WERI-Rb-1 (cell line): ENCODE measurements around the gene RASL12.
A peak's percentile ranks its signal among the peaks of the same experiment; 100 is the strongest.

Experiments used
- DNase-seq: peaks from one replicate; pipeline ENCODE4 v3.0.0-alpha.2; 2020
- H3K27ac ChIP-seq: fragments of 250-450 bp; sonication (Bioruptor Pico); 2 replicates; pipeline ENCODE4 v1.5.1; 2020; ENCODE audit warnings: mild to moderate bottlenecking, moderate library complexity
- H3K27me3 ChIP-seq: fragments of 250-450 bp; sonication (Bioruptor Pico); 2 replicates; pipeline ENCODE4 v1.5.1; 2021; ENCODE audit warnings: mild to moderate bottlenecking, low read depth, moderate library complexity; ENCODE audit not compliant: insufficient read depth, severe bottlenecking
- H3K36me3 ChIP-seq: fragments of 250-450 bp; sonication (Bioruptor Pico); 2 replicates; pipeline ENCODE4 v1.5.1; 2020; ENCODE audit warnings: mild to moderate bottlenecking, moderate library complexity
- H3K4me3 ChIP-seq: 2 replicates; pipeline ENCODE4 v1.5.1; 2011; ENCODE audit warnings: low read depth, mild to moderate bottlenecking, control low read depth, low read length
- H3K9me3 ChIP-seq: fragments of 250-450 bp; sonication (Bioruptor Pico); 2 replicates; pipeline ENCODE4 v1.5.1; 2021; ENCODE audit warnings: mild to moderate bottlenecking, moderate library complexity; ENCODE audit not compliant: severe bottlenecking
- CTCF ChIP-seq: IDR thresholded peaks from 2 replicates; pipeline ENCODE4 v1.5.1; 2011; ENCODE audit warnings: low read depth, mild to moderate bottlenecking, control low read depth, inconsistent platforms, low read length

The RASL12 gene

GRCh38 chr15:65099336-65099735 is 31.5 kb upstream of the RASL12 start:
- no peaks in the 10 kb centered on the region for H3K27me3 ChIP-seq
- no peak for TF ChIP-seq CTCF
- DNase-seq: no peak
- peaks cover 9% of the 10 kb centered on the region for H3K36me3 ChIP-seq
- H3K9me3 ChIP-seq: no peaks in the 10 kb centered on the region
- H3K27ac ChIP-seq: no peak overlapping the region
- H3K4me3 ChIP-seq: no peak overlapping the region

GRCh38 chr15:65097651-65098263 is 30.0 kb upstream of the RASL12 start:
- no peaks in the 10 kb centered on the region for H3K9me3 ChIP-seq
- no peak overlapping the region for H3K4me3 ChIP-seq
- no peaks in the 10 kb centered on the region for H3K27me3 ChIP-seq
- peaks cover 9% of the 10 kb centered on the region for H3K36me3 ChIP-seq
- H3K27ac ChIP-seq: no peak overlapping the region
- TF ChIP-seq CTCF: no peak
- no peak for DNase-seq

DNA sequence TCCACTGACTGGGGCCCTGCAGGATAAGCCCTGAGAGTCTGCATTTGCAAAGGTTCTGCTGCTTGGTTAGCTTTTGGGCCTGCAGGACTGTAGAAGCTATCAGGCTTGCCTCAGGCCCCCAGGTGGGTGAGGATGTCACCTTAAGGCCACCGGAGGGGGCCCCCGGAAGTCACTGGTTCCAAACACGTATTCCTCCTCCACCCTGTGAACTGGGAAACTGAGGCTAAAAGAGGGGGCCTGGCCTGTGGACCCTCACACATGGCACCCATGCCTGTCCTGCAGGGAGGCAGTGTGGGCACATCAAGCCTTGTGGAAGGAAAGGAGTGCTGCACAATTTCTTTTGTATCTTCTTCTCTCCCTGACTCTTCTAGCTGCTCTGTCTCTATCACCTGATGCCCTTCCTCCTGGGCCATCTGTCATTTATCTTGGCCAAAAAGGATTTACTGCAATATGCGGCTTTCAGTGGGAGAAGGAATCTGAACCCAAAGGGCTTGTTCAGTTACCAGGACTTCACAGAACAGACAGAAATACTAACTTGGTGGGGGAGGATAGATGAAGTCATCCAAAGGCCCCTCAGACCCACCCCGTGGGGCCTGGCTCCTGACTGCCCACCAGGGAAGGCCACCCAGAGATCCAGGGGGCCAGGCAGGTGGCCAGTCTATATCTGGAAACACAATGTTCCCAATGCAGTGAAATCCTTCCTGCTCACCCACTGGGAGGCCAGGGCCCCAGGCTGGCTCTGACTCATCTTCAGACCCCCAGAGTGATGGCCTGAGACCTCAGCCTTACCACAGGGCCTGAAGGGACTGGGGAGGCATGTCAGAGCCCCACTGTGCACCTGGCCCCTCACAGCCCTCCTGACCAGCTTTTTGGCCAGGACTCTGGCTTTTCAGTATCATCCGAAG is 28.9 kb upstream of the RASL12 start:
- H3K4me3 ChIP-seq: no peak overlapping the region
- peaks cover 9% of the 10 kb centered on the region for H3K36me3 ChIP-seq
- no peaks in the 10 kb centered on the region for H3K9me3 ChIP-seq
- H3K27me3 ChIP-seq: no peaks in the 10 kb centered on the region
- no peak for DNase-seq
- H3K27ac ChIP-seq: peak overlapping the region; percentile 7; the same call in 1 of the 2 replicates
- no peak for TF ChIP-seq CTCF

GRCh38 chr15:65095747-65096104 is 27.9 kb upstream of the RASL12 start:
- no peak overlapping the region for H3K4me3 ChIP-seq
- H3K27me3 ChIP-seq: no peaks in the 10 kb centered on the region
- no peak for DNase-seq
- H3K27ac ChIP-seq: no peak overlapping the region
- no peak for TF ChIP-seq CTCF
- no peaks in the 10 kb centered on the region for H3K9me3 ChIP-seq
- peaks cover 9% of the 10 kb centered on the region for H3K36me3 ChIP-seq

- Histone ChIP-seq H3K27ac (no peak overlapping the region), H3K9me3 (no peaks in the 10 kb centered on the region), H3K4me3 (no peak overlapping the region), H3K27me3 (no peaks in the 10 kb centered on the region), H3K36me3 (peaks cover 4% of the 10 kb centered on the region)
- no peak for DNase-seq
- TF ChIP-seq CTCF: no peak
These were observed 27.4 kb upstream of the RASL12 start for GRCh38 chr15:65095011-65095746.
